Fibroblast of the aortic adventitia (primary cell): Measurements from ENCODE around the gene C2CD2. TPM values are rescaled to one million over a fixed set of nuclear protein-coding genes. Genes with fewer than 3 reads are reported as not detected.
A peak's percentile ranks its signal among the peaks of the same experiment; 100 is the strongest.
"Not testable (repeated sequence)": the region's sequence is repeated elsewhere in the genome, so short reads cannot be mapped to it uniquely, and the experiment has no call there.

Experiments
- DNase-seq: peaks from one replicate; pipeline ENCODE4 v3.0.0-alpha.2; 2010; ENCODE audit warnings: low read depth
- H3K4me3 ChIP-seq: 2 replicates; pipeline ENCODE4 v1.5.1; 2011; ENCODE audit warnings: low read depth, mild to moderate bottlenecking, control low read depth, low read length, moderate library complexity
- total RNA-seq: library from RNA; depleted of rRNA; stranded (reverse); fragments of >200 nt; gene quantifications from 2 replicates; pipeline ENCODE4 v1.2.3, GENCODE V29; 2012; ENCODE audit warnings: low replicate concordance
- TF ChIP-seq, protein P1 (sequence below): IDR thresholded peaks from 2 replicates; pipeline ENCODE4 v1.5.1; 2011; ENCODE audit warnings: mild to moderate bottlenecking, low read length, control low read depth, inconsistent platforms; ENCODE audit not compliant: insufficient read depth

Gene C2CD2
- total RNA-seq, 1 donor: 20.2 TPM

DNA sequence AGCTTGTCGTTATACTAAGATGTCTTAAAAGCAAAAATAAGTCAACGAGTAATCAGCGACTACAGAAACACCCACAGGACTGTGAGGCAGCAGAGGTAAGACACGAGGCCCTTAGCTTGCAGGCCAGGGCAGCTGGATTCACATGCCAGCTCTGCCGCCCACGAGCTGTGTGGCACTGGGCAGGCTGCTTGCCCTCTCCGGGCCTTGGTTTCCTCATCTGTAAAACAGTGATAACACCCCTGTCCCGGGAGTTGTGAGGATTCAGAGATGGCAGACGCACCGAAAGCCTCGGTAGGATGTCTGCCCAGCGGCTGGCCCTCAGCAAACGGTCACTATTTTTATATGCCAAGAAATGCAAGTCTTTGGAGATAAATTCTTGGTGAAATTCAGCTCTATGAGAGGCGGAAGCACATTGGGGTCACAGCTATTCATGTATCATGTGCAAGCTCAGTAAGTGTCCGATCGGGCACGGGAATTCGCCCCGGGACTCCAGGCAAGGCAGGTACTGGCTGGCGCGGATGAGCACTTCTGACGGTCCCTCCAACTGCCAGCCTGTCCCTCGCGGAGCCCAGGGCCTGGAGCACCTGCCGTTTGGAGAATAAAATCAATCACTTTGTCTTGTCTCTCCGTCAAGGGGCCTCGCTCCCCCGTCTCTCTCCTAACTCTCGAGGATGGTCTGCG lies 1.1 kb downstream of the C2CD2 start:
- DNase-seq: peak; percentile 34
- H3K4me3 ChIP-seq: peak overlapping the region; percentile 80
- TF ChIP-seq, protein P1, sequence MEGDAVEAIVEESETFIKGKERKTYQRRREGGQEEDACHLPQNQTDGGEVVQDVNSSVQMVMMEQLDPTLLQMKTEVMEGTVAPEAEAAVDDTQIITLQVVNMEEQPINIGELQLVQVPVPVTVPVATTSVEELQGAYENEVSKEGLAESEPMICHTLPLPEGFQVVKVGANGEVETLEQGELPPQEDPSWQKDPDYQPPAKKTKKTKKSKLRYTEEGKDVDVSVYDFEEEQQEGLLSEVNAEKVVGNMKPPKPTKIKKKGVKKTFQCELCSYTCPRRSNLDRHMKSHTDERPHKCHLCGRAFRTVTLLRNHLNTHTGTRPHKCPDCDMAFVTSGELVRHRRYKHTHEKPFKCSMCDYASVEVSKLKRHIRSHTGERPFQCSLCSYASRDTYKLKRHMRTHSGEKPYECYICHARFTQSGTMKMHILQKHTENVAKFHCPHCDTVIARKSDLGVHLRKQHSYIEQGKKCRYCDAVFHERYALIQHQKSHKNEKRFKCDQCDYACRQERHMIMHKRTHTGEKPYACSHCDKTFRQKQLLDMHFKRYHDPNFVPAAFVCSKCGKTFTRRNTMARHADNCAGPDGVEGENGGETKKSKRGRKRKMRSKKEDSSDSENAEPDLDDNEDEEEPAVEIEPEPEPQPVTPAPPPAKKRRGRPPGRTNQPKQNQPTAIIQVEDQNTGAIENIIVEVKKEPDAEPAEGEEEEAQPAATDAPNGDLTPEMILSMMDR: no peak

DNA sequence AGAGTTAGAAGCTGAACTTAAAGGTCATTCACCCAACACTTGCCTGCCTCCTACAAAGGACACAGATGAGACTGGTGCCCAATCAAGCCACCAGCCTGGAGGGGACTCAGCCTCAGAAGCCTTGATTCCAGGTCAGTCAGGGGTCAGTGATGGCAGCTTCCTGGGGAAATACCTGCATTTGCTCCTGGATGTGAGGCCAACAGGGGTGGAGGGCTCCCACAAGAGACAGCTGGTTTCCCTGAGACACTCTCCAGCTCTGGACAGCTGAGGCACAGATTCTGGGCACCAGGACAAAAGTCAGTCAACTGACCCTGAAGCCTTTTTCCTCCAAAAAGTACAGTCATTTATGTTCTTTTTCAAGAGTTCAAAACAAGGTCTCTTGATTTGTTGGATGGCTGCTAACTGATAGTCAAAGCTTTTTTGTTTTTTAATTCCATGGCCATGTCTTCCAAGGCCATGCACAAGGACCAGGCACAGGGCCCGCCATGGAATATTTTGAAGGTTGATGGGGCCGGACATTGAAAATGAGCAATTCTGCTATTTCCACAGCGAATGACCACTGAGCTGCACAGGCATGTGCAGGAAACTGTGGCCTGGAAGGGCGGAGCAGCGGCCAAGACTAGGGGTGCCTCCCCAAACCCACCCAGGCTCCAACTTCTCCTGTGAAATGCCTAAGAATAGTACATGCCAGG lies 1.8 kb downstream of the C2CD2 start:
- DNase-seq: no peak
- TF ChIP-seq, protein P1: no peak
- H3K4me3 ChIP-seq: peak overlapping the region; percentile 80

DNA sequence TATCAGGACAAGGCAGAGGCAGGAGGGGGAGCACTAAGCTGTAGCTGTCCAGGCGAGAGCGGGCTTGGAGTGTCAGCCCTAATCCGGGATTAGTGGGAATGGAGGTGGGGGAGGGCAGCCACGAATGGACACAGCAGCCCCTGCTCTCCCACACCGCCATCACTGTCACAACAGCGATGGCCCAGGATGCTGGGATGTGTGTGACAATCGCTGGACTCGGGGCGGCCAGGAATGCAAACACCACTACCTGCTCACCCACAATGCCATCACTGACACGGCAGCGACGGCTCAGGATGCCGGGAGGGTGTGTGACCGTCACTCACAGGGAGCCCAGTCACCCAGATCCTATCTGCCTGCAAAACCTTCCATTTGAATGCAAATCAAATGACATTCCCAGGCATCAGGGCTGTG lies 2.9 kb downstream of the C2CD2 start:
- TF ChIP-seq, protein P1: no peak
- DNase-seq: no peak
- no peak overlapping the region for H3K4me3 ChIP-seq

DNA sequence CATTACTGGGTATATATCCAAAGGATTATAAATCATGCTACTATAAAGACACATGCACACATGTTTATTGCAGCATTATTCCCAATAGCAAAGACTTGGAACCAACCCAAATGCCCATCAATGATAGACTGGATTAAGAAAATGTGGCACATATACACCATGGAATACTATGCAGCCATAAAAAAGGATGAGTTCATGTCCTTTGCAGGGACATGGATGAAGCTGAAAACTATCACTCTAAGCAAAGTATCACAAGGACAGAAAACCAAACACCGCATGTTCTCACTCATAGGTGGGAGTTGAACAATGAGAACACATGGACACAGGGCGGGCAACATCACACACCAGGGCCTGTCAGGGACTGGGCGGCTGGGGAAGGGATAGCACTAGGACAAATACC lies 4.2 kb downstream of the C2CD2 start:
- DNase-seq, H3K4me3 ChIP-seq: not testable (repeated sequence)

DNA sequence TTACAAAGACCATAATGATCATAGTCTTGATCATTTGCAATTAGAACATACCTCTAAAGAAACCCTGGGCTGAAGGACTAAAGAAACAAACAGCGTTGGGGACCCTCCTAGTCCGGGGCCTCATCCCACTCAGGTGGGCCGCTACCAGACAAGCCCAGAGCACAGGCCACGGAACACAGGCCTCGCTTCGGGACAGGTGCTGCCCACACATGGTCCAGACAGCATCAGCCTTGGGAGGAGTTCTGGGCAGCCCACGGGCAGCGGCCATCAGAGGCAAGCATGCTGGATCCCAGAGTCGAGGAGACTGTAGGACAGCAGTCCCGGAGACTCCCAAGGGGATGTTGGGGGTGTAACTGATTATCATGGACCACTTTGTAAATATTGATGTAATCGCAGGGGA lies 4.9 kb downstream of the C2CD2 start:
- no peak for DNase-seq
- no peak overlapping the region for H3K4me3 ChIP-seq
- TF ChIP-seq, protein P1: no peak

DNA sequence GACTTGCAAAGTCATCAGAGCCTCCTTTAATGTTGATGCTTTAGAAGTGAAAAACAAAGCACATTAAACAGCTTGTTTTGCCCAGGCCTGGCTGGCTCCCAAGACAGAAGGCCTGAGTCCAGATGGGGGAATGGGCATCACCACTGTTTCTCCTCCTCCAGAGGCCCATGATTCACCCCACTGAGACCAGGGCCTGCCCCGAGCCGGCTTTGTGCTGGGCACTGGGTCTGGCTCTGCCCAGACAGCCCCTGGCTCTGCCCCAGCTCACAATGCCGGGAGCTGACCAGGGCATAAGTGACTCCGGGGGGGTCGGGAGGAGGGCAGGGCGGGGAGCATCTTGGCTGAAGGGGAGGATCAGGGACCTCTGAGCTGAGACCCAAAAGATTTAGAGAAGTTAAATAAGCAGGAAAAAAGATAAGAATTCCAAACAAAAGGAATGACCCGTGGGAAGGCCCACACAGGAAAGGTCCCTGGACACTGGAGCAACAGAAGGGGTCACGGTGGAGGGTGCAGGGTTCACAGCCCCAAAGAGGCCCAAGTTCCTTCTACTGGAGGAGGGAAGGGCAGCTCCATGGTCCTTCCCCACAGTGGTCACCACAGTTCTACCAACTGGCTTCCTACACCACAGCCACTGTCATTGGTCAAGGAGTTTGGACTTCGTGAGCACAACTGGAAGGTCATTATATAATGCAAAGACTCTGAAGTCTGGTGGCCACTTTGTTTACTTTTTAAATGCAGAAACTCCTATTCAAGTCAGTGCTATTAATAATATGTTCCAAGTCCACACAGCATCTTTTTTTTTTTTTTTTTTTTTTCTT lies 5.5 kb downstream of the C2CD2 start:
- H3K4me3 ChIP-seq: no peak overlapping the region

More for the DNA sequence above, 5.5 kb downstream of the C2CD2 start:
- peak; percentile 55 for DNase-seq
- TF ChIP-seq, protein P1: no peak
